Stimulated activated CD4-positive, alpha-beta T cell treated with anti-CD3 and anti-CD28 coated beads, TNF-alpha, amount 100 ng/mL, for 24 hours (primary cell): ENCODE results near the gene PHLPP1.

Source experiments
- DNase-seq, 3 experiments: peaks; one replicate each; pipeline ENCODE4 v3.0.0-alpha.2; 2020; ENCODE audit warnings: low read depth in 3 of 3

Gene PHLPP1

DNA sequence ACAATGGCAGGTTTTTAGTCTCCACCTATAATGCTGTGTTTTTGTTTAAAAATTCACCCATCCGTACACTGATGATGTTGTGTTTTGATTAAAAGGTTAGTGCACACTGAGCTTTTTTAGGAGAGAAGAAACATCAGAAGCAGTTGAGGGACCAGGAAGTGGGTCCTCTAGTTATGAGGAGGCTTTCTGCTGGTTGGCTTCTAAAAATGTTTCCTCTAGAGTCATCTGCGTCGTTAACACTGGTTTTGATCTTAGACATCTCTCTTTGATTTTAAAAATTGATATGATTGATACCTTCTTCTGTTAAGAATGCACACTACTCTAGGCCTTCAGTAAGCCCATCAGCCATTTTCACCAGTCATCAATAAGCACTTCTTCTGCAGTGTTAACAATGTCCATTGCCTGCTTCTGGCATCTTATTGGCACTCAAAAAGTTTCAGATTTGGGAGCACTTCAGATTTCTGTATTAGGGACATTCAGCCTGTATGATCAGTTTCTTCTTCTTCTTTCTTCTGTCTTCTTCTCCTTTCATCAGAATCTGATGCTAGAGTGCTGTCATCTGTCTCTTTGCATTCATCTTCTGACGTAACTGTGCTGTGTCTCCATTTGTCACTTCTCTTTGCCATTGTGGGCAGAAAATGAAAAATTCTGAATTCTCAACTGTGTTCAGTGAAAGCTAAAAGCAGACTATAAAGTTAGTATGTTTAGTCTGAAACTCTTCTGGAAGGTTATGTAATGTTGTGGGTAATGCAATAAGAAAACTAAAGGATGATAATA is 56.3 kb downstream of the PHLPP1 start:
- DNase-seq = no peak

GRCh38 chr18:62772860-62773584 is 57.7 kb downstream of the PHLPP1 start:
- no peak for DNase-seq

DNA sequence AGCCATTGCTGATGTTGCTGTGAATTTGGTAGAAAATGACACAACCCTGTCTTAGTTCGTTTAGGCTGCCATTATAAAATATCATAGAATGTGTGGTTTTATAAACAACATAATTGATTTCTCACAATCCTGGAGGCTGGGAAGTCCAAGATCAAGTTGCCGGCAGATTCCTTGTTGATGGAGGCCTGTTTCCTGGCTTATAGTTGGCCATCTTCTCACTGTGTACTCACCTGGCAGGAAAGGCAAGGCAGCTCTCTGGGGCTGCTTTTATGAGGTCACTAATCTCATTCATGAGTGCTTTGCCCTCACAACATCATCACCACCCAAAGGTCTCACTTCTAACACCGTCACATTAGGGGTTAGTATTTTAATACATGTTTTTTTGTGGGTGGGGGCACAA is 58.4 kb downstream of the PHLPP1 start:
- DNase-seq = no peak

- no peak for DNase-seq
Observed at GRCh38 chr18:62776024-62776570, 60.8 kb downstream of the PHLPP1 start.

- DNase-seq = no peak
Observed at GRCh38 chr18:62777814-62778213, 62.5 kb downstream of the PHLPP1 start.

- no peak for DNase-seq
Observed at GRCh38 chr18:62778976-62779869, 63.9 kb downstream of the PHLPP1 start.

GRCh38 chr18:62781262-62781661 is 65.9 kb downstream of the PHLPP1 start:
- DNase-seq = no peak

DNA sequence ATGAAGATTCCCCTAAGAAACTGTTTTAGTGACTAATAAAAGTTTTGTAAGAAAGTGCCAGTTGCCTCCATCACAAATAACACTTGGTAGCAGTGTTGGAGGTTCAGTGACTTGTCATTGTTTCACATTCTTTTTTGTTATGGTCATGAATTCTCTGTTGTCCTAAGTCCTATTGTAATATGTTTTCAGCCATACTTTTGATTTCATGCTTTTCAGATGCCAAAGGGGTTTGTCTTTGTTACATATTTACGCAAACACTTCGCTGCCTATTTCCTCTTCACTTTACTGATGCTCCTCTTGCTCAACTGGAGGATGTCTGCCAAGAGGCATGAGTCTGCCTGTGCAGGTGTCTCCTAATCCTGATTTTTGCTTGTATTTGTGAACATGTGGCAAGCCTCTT is 66.6 kb downstream of the PHLPP1 start:
- DNase-seq = no peak

DNA sequence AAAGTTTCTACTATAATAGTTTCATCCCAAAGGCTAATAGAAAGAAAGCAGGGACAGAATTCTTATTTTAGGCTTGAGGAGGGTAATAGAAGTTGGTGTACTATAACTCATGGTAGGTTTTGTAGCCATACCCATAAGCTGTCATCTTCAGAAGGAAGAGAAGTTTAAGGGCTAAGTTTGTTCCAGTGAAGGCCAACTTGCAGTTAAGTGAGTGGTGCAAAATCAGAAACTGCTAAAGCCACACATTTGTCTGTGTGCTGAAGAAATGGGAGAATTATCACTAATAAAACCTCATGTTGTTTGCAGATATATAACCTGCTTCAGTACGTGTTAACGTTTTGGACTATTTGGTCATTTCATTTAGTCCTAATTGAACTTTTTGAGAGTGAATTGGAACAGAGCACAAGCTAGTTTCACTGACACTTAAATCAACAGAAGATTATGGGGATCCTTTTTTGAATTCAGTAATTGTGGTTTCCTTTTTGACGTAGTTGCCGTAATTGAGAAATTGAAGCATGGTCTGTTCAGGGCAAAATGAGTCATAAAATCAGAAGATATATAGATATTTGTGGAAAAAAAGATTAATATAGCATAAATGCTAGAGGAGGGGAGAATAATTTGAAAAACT is 69.1 kb downstream of the PHLPP1 start:
- DNase-seq = no peak

DNA sequence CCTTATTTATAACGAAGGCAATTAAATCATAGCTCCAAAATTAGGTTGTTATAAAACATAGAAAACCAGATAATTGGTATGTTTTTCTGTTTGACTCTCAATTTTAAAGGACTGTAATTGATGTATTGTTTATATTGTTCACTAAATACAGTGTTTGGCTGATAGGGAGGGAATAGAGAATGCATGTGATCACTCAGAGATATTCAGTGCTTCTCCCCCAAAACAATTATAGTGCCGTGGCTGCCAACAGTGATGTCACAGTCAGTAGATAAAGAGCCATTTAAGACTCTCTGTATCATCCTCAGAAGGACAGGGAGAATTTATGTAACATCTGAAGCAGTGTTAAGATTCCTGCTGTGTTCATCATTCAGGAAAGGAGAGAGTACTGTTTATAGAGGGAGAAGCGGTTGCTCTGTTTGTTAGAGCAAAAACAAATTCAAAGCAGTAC is 69.6 kb downstream of the PHLPP1 start:
- DNase-seq = no peak

DNA sequence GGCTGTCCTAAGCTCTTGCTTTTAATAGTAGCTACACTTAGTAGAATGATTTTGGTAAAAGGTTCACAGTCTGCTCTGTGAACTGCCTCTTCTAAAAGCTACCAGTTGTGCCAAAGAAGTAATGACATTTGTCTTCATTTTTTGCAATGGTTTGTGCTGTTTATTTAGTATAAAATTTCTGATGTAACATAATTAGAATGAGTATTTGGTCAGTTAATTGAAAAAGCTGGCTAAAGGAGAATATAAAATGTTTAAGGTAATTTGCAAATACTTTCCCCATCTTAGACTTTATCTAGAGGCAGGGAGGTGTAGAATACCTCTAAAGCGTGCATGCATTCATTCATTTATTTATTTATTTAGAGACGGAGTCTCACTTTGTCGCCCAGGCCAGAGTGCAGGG is 71.3 kb downstream of the PHLPP1 start:
- DNase-seq = no peak

DNA sequence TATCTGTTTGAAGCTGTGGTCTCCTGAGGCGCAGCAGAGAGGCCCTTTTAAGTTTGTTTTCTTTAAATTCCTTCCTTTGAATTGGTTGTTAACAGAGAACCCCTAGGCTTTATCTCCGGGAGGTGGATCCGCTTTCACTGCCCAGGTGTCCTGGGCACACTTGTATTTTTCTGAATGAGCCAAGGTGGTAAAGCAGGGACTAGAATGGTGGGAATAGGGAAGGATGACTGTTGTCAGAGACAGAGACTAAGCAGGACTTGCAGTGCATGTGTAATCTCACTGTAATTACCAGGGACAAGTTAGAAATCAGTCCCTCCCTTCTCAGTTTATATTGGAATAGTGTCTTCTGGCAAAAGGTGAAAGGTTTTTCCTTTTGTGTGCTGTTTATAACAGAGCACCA is 72.8 kb downstream of the PHLPP1 start:
- no peak for DNase-seq

GRCh38 chr18:62788876-62789275 is 73.5 kb downstream of the PHLPP1 start:
- no peak for DNase-seq

DNA sequence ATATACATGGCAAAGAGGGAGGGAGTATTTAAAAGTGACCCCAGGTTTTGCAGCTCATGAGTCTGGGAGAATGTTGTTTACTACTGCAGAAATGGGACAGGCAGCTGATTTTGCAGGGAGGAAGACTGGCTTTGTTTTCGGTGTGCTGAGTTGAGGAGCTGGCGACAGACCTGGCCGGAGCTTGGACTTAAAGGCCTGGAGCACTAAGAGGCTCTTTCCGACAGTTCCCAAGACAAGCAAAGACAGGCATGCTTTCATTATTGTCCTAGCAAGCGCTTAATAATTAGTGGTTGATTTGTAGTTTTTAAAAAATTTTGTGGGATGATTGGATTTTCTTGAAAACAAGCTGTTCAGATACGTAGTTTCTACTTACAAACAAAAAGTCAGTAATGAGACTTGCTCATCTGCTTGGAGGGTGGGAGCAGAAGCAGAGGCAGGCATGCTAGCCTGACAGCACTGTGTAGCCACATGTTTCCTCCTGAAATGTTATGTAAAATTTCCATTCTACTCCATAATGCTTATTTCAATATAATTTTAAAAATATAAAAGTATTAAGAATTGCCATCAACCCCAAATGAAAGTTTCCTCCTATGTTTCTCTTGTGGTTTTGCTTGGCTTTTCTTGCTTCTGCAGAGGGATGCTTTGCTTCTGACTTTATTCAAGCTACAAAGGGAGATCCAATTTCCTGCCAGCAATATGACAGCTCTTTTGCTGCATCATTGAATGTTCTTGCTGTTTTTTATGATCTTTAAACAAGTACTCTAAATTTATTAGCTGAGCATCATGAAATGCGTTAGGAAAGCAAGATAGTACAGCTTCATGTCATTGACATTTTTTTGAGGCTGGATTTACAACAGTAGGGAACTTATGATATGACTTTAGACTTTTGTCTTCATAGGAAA is 75.8 kb downstream of the PHLPP1 start:
- DNase-seq = no peak

DNA sequence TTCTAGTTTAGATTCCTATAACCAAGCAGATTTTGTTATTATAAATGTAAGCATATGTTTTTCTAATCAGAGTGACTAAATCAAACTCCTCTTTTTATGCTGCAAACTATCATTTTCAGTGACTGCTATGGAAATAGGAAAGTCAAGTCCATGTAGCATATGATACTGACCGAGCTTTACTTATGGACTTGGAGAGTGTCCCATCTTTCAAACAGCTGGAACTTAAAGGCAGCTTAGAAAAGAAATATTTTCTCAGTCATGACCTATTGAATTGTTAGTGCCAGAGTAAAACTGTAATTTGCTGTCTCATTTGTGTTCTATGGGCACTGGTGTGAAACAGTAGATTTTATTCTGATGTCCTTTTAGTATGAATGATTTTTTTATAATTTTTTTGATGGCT is 76.7 kb downstream of the PHLPP1 start:
- no peak for DNase-seq

GRCh38 chr18:62795813-62796212 is 80.5 kb downstream of the PHLPP1 start:
- no peak for DNase-seq

DNA sequence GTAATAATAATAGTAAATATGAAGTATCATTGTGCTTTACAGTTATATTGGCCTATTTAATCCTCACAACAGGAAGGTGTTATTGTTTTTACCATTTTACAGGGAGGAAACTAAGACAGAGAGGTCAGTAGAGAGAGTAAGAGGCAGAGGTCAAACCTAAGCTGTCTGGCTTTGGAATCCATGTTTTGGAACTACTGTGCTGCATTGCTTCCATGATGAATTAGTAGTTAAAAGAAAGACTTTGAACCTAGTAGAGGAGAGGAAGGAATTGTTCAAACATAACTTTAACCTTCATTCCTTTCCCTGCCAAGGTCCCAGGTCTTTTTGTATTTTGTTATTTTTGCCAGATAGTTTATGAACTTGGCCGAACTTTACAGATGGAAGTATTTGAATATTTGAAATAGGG is 80.9 kb downstream of the PHLPP1 start:
- DNase-seq = no peak

- no peak for DNase-seq
Observed at GRCh38 chr18:62797329-62797728, 82.0 kb downstream of the PHLPP1 start.

DNA sequence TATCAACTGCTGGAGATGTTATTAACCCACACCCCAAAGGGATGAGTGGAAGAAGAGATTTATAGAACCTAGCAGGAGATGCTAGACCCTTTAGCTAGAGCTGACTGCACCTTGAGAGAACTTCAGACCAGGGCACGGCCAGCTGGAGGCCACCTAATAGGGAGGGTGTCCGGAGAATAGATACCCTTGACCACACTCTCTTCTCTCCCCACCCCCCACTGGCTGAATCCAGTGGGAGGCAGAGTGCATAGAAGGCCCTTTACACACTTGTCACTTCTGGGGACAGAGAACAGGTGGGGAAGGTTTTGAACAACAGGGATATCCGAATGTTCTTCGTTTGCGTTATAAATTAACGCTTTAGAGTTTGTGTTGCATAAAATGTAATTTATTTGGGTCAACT is 84.6 kb downstream of the PHLPP1 start:
- DNase-seq = no peak

- DNase-seq = no peak
Observed at GRCh38 chr18:62802523-62802922, 87.2 kb downstream of the PHLPP1 start.
